Ammon's horn (tissue), 1 donor: ENCODE data around the gene CASQ1.

Experiments
- DNase-seq: peaks from one replicate; pipeline ENCODE4 v3.0.0-alpha.2; 2016; ENCODE audit warnings: low spot score

CASQ1 gene

GRCh38 chr1:160168609-160169369 is 21.6 kb upstream of the CASQ1 start:
- no peak for DNase-seq

- no peak for DNase-seq
These were observed 20.6 kb upstream of the CASQ1 start for GRCh38 chr1:160169553-160170399.

- DNase-seq, result no peak
These were observed 19.0 kb upstream of the CASQ1 start for GRCh38 chr1:160171354-160171753.

- DNase-seq, result no peak
These were observed 18.4 kb upstream of the CASQ1 start for GRCh38 chr1:160171980-160172379.

GRCh38 chr1:160177231-160177630 is 13.1 kb upstream of the CASQ1 start:
- DNase-seq, result no peak

GRCh38 chr1:160177667-160178066 is 12.7 kb upstream of the CASQ1 start:
- DNase-seq, result no peak

- DNase-seq, result no peak
These were observed 11.6 kb upstream of the CASQ1 start for GRCh38 chr1:160178731-160179130.

GRCh38 chr1:160179336-160179735 is 11.0 kb upstream of the CASQ1 start:
- DNase-seq, result no peak

GRCh38 chr1:160186246-160186645 is 4.1 kb upstream of the CASQ1 start:
- no peak for DNase-seq

- DNase-seq, result no peak
These were observed 3.6 kb upstream of the CASQ1 start for GRCh38 chr1:160186729-160187128.

- DNase-seq, result no peak
These were observed 3.0 kb upstream of the CASQ1 start for GRCh38 chr1:160187407-160187806.

- DNase-seq, result no peak
These were observed 2.0 kb upstream of the CASQ1 start for GRCh38 chr1:160188341-160188740.

GRCh38 chr1:160191756-160192155 is 1.4 kb downstream of the CASQ1 start:
- DNase-seq, result no peak

GRCh38 chr1:160192234-160192633 is 1.9 kb downstream of the CASQ1 start:
- DNase-seq, result no peak

GRCh38 chr1:160193091-160193819 is 2.9 kb downstream of the CASQ1 start:
- peak; percentile 89 for DNase-seq

GRCh38 chr1:160193832-160194736 is 3.7 kb downstream of the CASQ1 start:
- DNase-seq, result no peak

GRCh38 chr1:160194737-160195059 is 4.3 kb downstream of the CASQ1 start:
- DNase-seq, result no peak

- DNase-seq, result no peak
These were observed 5.8 kb downstream of the CASQ1 start for GRCh38 chr1:160196143-160196542.

GRCh38 chr1:160197231-160197630 is 6.9 kb downstream of the CASQ1 start:
- DNase-seq, result peak; percentile 40

- DNase-seq, result no peak
These were observed 10.4 kb downstream of the CASQ1 start for GRCh38 chr1:160200786-160201185.

GRCh38 chr1:160204526-160205241 is 14.3 kb downstream of the CASQ1 start:
- peak; percentile 56 for DNase-seq
